Measurements from ENCODE around the gene CBFA2T3. TPM values are rescaled to one million over a fixed set of nuclear protein-coding genes. Genes with fewer than 3 reads are reported as not detected.

CBFA2T3 gene
- total RNA-seq, 4 donors from 2014 or later, result 0.95 to 7.3 (median 3.3) TPM

DNA sequence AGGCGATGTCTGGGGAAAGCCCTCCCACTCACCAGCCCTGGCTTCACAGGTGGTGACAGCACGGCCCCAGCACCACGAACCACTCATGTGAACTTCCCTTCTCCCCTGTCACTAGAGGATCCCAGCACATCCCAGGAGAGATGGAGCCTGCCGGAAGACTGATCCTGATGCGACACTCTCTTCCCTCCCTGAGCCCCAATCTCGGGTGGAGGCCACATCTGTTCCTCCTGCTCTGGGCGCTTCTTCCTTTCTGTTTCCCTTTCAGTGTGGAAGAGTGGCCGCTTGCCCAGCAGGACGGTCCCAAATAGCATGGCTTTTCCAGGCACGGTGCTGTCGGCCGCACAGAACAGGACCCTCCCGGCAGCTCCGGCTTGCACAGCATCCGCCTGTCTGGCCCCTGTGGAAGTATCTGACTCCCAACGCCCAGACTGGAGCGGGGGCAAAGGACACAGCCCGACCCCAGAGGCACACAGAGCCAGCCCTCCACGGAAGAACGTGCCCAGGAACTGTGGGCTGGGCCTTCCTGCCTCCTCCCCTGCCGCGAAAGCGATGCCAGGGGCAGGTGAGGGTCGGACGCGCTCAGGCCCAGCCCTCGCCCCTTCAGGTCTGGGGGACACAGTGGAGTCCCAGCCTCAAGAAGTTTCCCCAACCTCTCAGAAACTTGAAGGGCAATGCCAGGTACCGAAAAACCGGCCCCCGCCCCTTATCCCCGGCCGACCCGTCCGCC, 37.6 kb downstream of the CBFA2T3 start:
- peaks cover 7 to 28% (median 25%) of the 10 kb centered on the region in 3 donors for H3K27me3 ChIP-seq
- ATAC-seq (peak; percentile 33 to 35), DNase-seq (no peak)
- peak overlapping the region; percentile 59 to 65 (median 63) for H3K4me3 ChIP-seq
- in situ Hi-C loops (cut with MboI; ENCODE audit: low sequenced_read_pairs in 4 of 4) (no loop called here), intact Hi-C loops (cut with DNase I; ENCODE audit: low total_unique reads) (no loop called here)
- no peaks in the 10 kb centered on the region for H3K9me3 ChIP-seq
- H3K4me1 ChIP-seq, result peaks cover 24 to 29% of the 10 kb centered on the region in 2 donors
- no peak for TF ChIP-seq CTCF (IDR thresholded peaks at IDR 0.05 in 4 of 5, conservative IDR thresholded peaks at IDR 0.05 in 1 of 5)
- no peak for TF ChIP-seq POLR2A (IDR thresholded peaks at IDR 0.05)
- H3K27ac ChIP-seq, result peak overlapping the region; percentile 63 to 81 (median 77)
- H3K36me3 ChIP-seq, result no peaks in the 10 kb centered on the region

GRCh38 chr16:88938777-88939244, 38.2 kb downstream of the CBFA2T3 start:
- DNase-seq, result no peak
- H3K36me3 ChIP-seq, result no peaks in the 10 kb centered on the region
- H3K27me3 ChIP-seq, result peaks cover 7 to 28% (median 25%) of the 10 kb centered on the region in 3 donors
- peak overlapping the region; percentile 59 to 65 (median 63) for H3K4me3 ChIP-seq
- TF ChIP-seq POLR2A (IDR thresholded peaks at IDR 0.05), result no peak
- TF ChIP-seq CTCF (IDR thresholded peaks at IDR 0.05 in 4 of 5, conservative IDR thresholded peaks at IDR 0.05 in 1 of 5), result no peak
- no peak for ATAC-seq
- H3K9me3 ChIP-seq, result no peaks in the 10 kb centered on the region
- in situ Hi-C loops (cut with MboI; ENCODE audit: low sequenced_read_pairs in 4 of 4) (no loop called here), intact Hi-C loops (cut with DNase I; ENCODE audit: low total_unique reads) (no loop called here)
- peak overlapping the region; percentile 63 to 81 (median 77) for H3K27ac ChIP-seq
- peaks cover 24 to 29% of the 10 kb centered on the region in 2 donors for H3K4me1 ChIP-seq

DNA sequence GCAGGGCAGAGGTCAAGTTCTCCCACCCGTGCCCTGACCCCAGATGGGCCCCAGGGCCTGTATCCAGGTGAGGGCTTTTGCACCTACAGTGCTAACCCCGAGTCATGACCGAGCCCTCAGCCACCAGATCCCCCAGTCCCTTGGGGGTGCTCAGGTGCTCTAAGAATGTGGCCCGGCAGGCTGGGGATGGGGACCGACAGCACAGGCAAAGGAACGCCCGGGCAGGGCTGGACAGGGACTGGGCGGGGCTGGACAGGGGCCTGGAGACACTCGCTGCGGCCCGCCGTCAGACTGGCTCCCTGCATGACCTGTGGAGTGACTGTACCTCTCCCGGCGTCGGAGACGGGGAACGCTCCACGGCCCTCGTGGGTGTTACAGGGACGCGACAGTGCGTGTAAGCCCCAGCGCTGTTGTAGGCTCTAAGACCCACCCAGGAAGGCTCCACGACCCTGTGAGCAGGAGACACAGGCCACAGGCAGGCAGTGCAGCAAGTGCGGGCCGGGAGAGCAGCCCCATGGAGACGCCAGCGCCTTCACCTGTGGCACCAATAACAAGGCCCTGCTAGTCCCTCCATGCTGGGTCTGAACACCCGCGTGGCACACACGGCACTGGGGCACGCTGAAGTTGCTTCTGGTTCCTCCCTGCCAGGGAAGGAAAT, 38.8 kb downstream of the CBFA2T3 start:
- Histone ChIP-seq H3K36me3 (no peaks in the 10 kb centered on the region), H3K4me3 (peak overlapping the region in 2 of 4 donors; percentile 63), H3K4me1 (peaks cover 24 to 29% of the 10 kb centered on the region in 2 donors), H3K9me3 (no peaks in the 10 kb centered on the region), H3K27me3 (peaks cover 7 to 28% (median 25%) of the 10 kb centered on the region in 3 donors), H3K27ac (peak overlapping the region in 3 of 4 donors; percentile 76 to 81 (median 78))
- intact Hi-C loops (cut with DNase I; ENCODE audit: low total_unique reads) (no loop called here), in situ Hi-C loops (cut with MboI; ENCODE audit: low sequenced_read_pairs in 4 of 4) (no loop called here)
- ATAC-seq (no peak), DNase-seq (no peak)
- no peak for TF ChIP-seq POLR2A (IDR thresholded peaks at IDR 0.05)
- no peak for TF ChIP-seq CTCF (IDR thresholded peaks at IDR 0.05 in 4 of 5, conservative IDR thresholded peaks at IDR 0.05 in 1 of 5)

- no peaks in the 10 kb centered on the region for H3K9me3 ChIP-seq
- peaks cover 7 to 22% (median 20%) of the 10 kb centered on the region in 3 donors for H3K27me3 ChIP-seq
- peak overlapping the region in 1 of 4 donors; percentile 13 for H3K4me3 ChIP-seq
- H3K27ac ChIP-seq, result peak overlapping the region; percentile 54 to 76 (median 64)
- H3K4me1 ChIP-seq, result peaks cover 24 to 29% of the 10 kb centered on the region in 2 donors
- intact Hi-C loops (cut with DNase I; ENCODE audit: low total_unique reads), result no loop called here
- no peaks in the 10 kb centered on the region for H3K36me3 ChIP-seq
- TF ChIP-seq POLR2A (IDR thresholded peaks at IDR 0.05), result no peak
- no peak for TF ChIP-seq CTCF (IDR thresholded peaks at IDR 0.05 in 4 of 5, conservative IDR thresholded peaks at IDR 0.05 in 1 of 5)
- in situ Hi-C loops (cut with MboI; ENCODE audit: low sequenced_read_pairs in 4 of 4), result no loop called here
- ATAC-seq (no peak), DNase-seq (no peak)
These were observed 39.8 kb downstream of the CBFA2T3 start for GRCh38 chr16:88937206-88937621.
